ENCODE measurements around the gene KHDC4. TPM values are rescaled to one million over a fixed set of nuclear protein-coding genes. Genes with fewer than 3 reads are reported as not detected.

Gene KHDC4
- total RNA-seq, 6 experiments from 2014 or later, result 22.6 to 26.1 (median 23.5) TPM

- H3K27me3 Mint-ChIP-seq (ENCODE audit: insufficient read depth), result no peaks in the 10 kb centered on the region; the same call in none of the 2 replicates
- no peak for DNase-seq
- H3K27ac Mint-ChIP-seq, result peak overlapping the region; percentile 95
- H3K9me3 Mint-ChIP-seq, result no peaks in the 10 kb centered on the region
- peaks cover 10% of the 10 kb centered on the region for H3K36me3 Mint-ChIP-seq (ENCODE audit: low read depth)
- peak overlapping the region; percentile 90 for H3K4me3 Mint-ChIP-seq
- no peak for TF ChIP-seq CTCF (IDR thresholded peaks at IDR 0.05)
- H3K4me1 Mint-ChIP-seq (ENCODE audit: low read depth), result peaks cover 81% of the 10 kb centered on the region
Measured at GRCh38 chr1:155979597-155980343, 45.6 kb upstream of the KHDC4 start.

GRCh38 chr1:155978973-155979429 is 44.8 kb upstream of the KHDC4 start:
- peak overlapping the region; percentile 95 for H3K27ac Mint-ChIP-seq
- no peak for TF ChIP-seq CTCF (IDR thresholded peaks at IDR 0.05)
- peak overlapping the region; percentile 90 for H3K4me3 Mint-ChIP-seq
- H3K36me3 Mint-ChIP-seq (ENCODE audit: low read depth), result peaks cover 10% of the 10 kb centered on the region
- H3K9me3 Mint-ChIP-seq, result no peaks in the 10 kb centered on the region
- H3K27me3 Mint-ChIP-seq (ENCODE audit: insufficient read depth), result no peaks in the 10 kb centered on the region; the same call in none of the 2 replicates
- no peak for DNase-seq
- peaks cover 82% of the 10 kb centered on the region for H3K4me1 Mint-ChIP-seq (ENCODE audit: low read depth)

- H3K27ac Mint-ChIP-seq, result peak within 1 kb of the TSS; percentile 95
- DNase-seq, result no peak
- no peaks in the 10 kb centered on the region for H3K9me3 Mint-ChIP-seq
- peaks cover 10% of the 10 kb centered on the region for H3K36me3 Mint-ChIP-seq (ENCODE audit: low read depth)
- no peaks in the 10 kb centered on the region; the same call in none of the 2 replicates for H3K27me3 Mint-ChIP-seq (ENCODE audit: insufficient read depth)
- H3K4me3 Mint-ChIP-seq, result peak within 1 kb of the TSS; percentile 90
- TF ChIP-seq CTCF (IDR thresholded peaks at IDR 0.05), result peak; percentile 51
- H3K4me1 Mint-ChIP-seq (ENCODE audit: low read depth), result peaks cover 78% of the 10 kb centered on the region
Measured at GRCh38 chr1:155978325-155978972, 44.2 kb upstream of the KHDC4 start, which contains the start of gene ARHGEF2. ARHGEF2 (minus strand) TSS chr1:155978547; CDS start chr1:155978427, 120 bp downstream.

- Mint-ChIP-seq H3K27me3 (ENCODE audit: insufficient read depth) (no peaks in the 10 kb centered on the region; the same call in none of the 2 replicates), H3K36me3 (ENCODE audit: low read depth) (peaks cover 11% of the 10 kb centered on the region), H3K9me3 (no peaks in the 10 kb centered on the region), H3K27ac (peak overlapping the region; percentile 95), H3K4me1 (ENCODE audit: low read depth) (peaks cover 78% of the 10 kb centered on the region), H3K4me3 (peak overlapping the region; percentile 90)
- no peak for DNase-seq
- TF ChIP-seq CTCF (IDR thresholded peaks at IDR 0.05), result no peak
Measured at GRCh38 chr1:155977690-155978324, 43.6 kb upstream of the KHDC4 start.

- peaks cover 18% of the 10 kb centered on the region for H3K36me3 Mint-ChIP-seq (ENCODE audit: low read depth)
- H3K27ac Mint-ChIP-seq, result peak overlapping the region; percentile 95
- H3K27me3 Mint-ChIP-seq (ENCODE audit: insufficient read depth), result no peaks in the 10 kb centered on the region; the same call in none of the 2 replicates
- H3K4me3 Mint-ChIP-seq, result peak overlapping the region; percentile 90
- DNase-seq, result no peak
- peaks cover 78% of the 10 kb centered on the region for H3K4me1 Mint-ChIP-seq (ENCODE audit: low read depth)
- no peak for TF ChIP-seq CTCF (IDR thresholded peaks at IDR 0.05)
- no peaks in the 10 kb centered on the region for H3K9me3 Mint-ChIP-seq
Measured at GRCh38 chr1:155976913-155977689, 42.9 kb upstream of the KHDC4 start.
